Testis (tissue), 2 donors: Measurements from ENCODE around the gene NUP37.

ENCODE experiments used
- CTCF ChIP-seq, 3 experiments: fragments of 450-650 bp in 2 of 3; fragments of 200-600 bp in 1 of 3; sonication (generic) in 1 of 3; IDR thresholded peaks; one replicate each; pipeline ENCODE4 v1.5.1; 2016 to 2019; ENCODE audit warnings: antibody characterized with exemption in 3 of 3, mild to moderate bottlenecking in 2 of 3, moderate library complexity in 1 of 3
- POLR2A ChIP-seq: fragments of 450-650 bp; IDR thresholded peaks from one replicate; pipeline ENCODE4 v1.6.1; 2017; ENCODE audit warnings: antibody characterized with exemption, mild to moderate bottlenecking, moderate library complexity

GRCh38 chr12:102063069-102063468 is 56.8 kb downstream of the NUP37 start:
- no peak for TF ChIP-seq POLR2A
- no peak for TF ChIP-seq CTCF (IDR thresholded peaks at IDR 0.05)
